AG09319 (cell line): ENCODE results near the gene DIAPH2.

ENCODE experiments used
- DNase-seq: peaks from one replicate; pipeline ENCODE4 v3.0.0-alpha.2; 2010; ENCODE audit warnings: low read depth; ENCODE audit errors: extremely low read depth
- CTCF ChIP-seq: IDR thresholded peaks from 2 replicates; pipeline ENCODE4 v1.5.1; 2011; ENCODE audit warnings: low read depth, mild to moderate bottlenecking, inconsistent platforms, low read length, moderate library complexity

The DIAPH2 gene

GRCh38 chrX:97587171-97587570 lies 902.5 kb downstream of the DIAPH2 start:
- no peak for DNase-seq
- TF ChIP-seq CTCF, result no peak

- no peak for TF ChIP-seq CTCF
- no peak for DNase-seq
Observed at GRCh38 chrX:97594646-97595224, 910.1 kb downstream of the DIAPH2 start.

GRCh38 chrX:97597954-97598353 lies 913.3 kb downstream of the DIAPH2 start:
- TF ChIP-seq CTCF, result no peak
- no peak for DNase-seq

- no peak for DNase-seq
- no peak for TF ChIP-seq CTCF
Observed at GRCh38 chrX:97602465-97603258, 918.0 kb downstream of the DIAPH2 start.

- DNase-seq, result no peak
- no peak for TF ChIP-seq CTCF
Observed at GRCh38 chrX:97605271-97605670, 920.6 kb downstream of the DIAPH2 start.

GRCh38 chrX:97609357-97609756 lies 924.7 kb downstream of the DIAPH2 start:
- TF ChIP-seq CTCF, result no peak
- DNase-seq, result no peak

GRCh38 chrX:97609938-97610337 lies 925.3 kb downstream of the DIAPH2 start:
- no peak for TF ChIP-seq CTCF

More at GRCh38 chrX:97609938-97610337, 925.3 kb downstream of the DIAPH2 start:
- DNase-seq, result no peak
